ENCODE results near the gene FCRLA. TPM values are rescaled to one million over a fixed set of nuclear protein-coding genes. Genes with fewer than 3 reads are reported as not detected.

The FCRLA gene
- total RNA-seq, 1 experiment from 2014 or later: not detected

DNA sequence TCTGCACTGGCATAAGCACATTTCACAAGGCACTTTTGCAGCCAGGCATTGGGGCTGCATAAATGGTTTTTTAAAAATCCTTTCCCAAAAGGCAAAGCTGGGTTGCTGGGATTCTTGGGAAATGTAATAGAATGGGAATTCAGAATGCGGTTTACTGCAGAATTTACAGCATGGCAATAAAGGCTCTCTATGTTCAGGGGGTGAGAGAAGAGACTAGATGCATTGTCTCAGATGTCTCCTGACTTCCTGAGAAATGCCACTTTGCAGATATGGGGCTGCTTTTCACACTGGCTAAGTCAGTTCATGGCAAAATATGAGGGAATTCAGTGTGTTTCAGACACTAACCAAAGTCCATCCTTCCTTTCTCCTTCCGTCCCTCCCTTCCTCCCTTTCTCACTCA lies 30.6 kb upstream of the FCRLA start:
- intact Hi-C loops (cut with micrococcal nuclease): no loop called here
- no peak for DNase-seq
- POLR2A ChIA-PET (ENCODE audit: unreplicated experiment): no interaction called here

DNA sequence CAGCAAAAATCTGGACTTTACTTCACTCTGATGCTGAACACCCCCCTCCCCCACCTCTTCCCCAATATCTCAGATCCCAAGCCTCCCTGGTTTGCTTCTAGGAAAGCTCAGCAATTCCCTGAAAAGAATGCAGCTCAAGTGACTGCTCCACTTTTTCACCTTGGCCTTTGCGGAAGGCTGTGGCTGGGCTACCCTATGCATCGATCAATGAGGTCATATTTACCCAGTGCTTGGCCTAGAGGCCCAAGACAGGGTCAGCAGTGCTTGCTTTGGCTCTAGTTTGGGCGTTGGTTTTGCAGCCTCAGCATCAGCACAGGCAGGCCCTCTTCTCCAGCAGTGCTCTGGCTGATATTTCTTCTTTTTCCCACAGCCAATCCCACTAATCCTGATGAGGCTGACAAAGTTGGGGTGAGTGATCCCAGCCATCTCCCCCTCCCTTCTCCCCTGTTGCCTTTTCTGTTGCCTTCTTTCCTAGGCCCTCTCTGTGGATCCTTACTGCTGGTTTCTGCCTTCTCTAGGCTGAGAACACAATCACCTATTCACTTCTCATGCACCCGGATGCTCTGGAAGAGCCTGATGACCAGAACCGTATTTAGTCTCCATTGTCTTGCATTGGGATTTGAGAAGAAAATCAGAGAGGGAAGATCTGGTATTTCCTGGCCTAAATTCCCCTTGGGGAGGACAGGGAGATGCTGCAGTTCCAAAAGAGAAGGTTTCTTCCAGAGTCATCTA lies 29.9 kb upstream of the FCRLA start:
- no peak overlapping the region for H3K9ac ChIP-seq (ENCODE audit: low read length)
- POLR2A ChIA-PET (ENCODE audit: unreplicated experiment): no interaction called here
- H3K9me2 ChIP-seq (replicated peaks; ENCODE audit: low read length): no peaks in the 10 kb centered on the region
- no peak for ATAC-seq
- BruUV-seq (replicated peaks): no TSS peak
- no peaks in the 10 kb centered on the region for H3F3A ChIP-seq (ENCODE audit: low read length, unreplicated experiment)
- H2AFZ ChIP-seq (ENCODE audit: low read length): no peak overlapping the region
- no peaks in the 10 kb centered on the region for H3K9me3 ChIP-seq (ENCODE audit: low read length)
- no peak overlapping the region for H3K27ac ChIP-seq (ENCODE audit: low read length)
- TF ChIP-seq EZH2 (IDR thresholded peaks at IDR 0.05; ENCODE audit: low read length, unreplicated experiment): no peak
- TF ChIP-seq, protein P1, sequence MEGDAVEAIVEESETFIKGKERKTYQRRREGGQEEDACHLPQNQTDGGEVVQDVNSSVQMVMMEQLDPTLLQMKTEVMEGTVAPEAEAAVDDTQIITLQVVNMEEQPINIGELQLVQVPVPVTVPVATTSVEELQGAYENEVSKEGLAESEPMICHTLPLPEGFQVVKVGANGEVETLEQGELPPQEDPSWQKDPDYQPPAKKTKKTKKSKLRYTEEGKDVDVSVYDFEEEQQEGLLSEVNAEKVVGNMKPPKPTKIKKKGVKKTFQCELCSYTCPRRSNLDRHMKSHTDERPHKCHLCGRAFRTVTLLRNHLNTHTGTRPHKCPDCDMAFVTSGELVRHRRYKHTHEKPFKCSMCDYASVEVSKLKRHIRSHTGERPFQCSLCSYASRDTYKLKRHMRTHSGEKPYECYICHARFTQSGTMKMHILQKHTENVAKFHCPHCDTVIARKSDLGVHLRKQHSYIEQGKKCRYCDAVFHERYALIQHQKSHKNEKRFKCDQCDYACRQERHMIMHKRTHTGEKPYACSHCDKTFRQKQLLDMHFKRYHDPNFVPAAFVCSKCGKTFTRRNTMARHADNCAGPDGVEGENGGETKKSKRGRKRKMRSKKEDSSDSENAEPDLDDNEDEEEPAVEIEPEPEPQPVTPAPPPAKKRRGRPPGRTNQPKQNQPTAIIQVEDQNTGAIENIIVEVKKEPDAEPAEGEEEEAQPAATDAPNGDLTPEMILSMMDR (conservative IDR thresholded peaks at IDR 0.05; ENCODE audit: low read depth, low read length): no peak
- intact Hi-C loops (cut with micrococcal nuclease): no loop called here
- H3K27me3 ChIP-seq (ENCODE audit: low read length): no peaks in the 10 kb centered on the region
- CTCF ChIA-PET: no interaction called here
- no peaks in the 10 kb centered on the region for H3K79me2 ChIP-seq (ENCODE audit: low read length)
- H3K4me3 ChIP-seq (ENCODE audit: low read length): no peak overlapping the region
- no peaks in the 10 kb centered on the region for H4K20me1 ChIP-seq (ENCODE audit: low read length)
- H3K4me2 ChIP-seq (ENCODE audit: low read length): no peak overlapping the region
- H3K36me3 ChIP-seq (ENCODE audit: low read depth, low read length): no peaks in the 10 kb centered on the region
- no peak for DNase-seq
- H3K4me1 ChIP-seq (ENCODE audit: insufficient read depth, low read length): no peaks in the 10 kb centered on the region

More for the DNA sequence above, 30.6 kb upstream of the FCRLA start:
- Histone ChIP-seq H3K4me3 (ENCODE audit: low read length) (no peak overlapping the region), H3K79me2 (ENCODE audit: low read length) (no peaks in the 10 kb centered on the region), H3K36me3 (ENCODE audit: low read depth, low read length) (no peaks in the 10 kb centered on the region), H3K4me2 (ENCODE audit: low read length) (no peak overlapping the region), H3K4me1 (ENCODE audit: insufficient read depth, low read length) (no peaks in the 10 kb centered on the region; the same call in 1 of the 2 replicates), H3F3A (ENCODE audit: low read length, unreplicated experiment) (no peaks in the 10 kb centered on the region), H3K9me2 (replicated peaks; ENCODE audit: low read length) (no peaks in the 10 kb centered on the region), H2AFZ (ENCODE audit: low read length) (no peak overlapping the region), H3K27me3 (ENCODE audit: low read length) (no peaks in the 10 kb centered on the region), H3K9me3 (ENCODE audit: low read length) (no peaks in the 10 kb centered on the region), H3K27ac (ENCODE audit: low read length) (no peak overlapping the region), H4K20me1 (ENCODE audit: low read length) (no peaks in the 10 kb centered on the region), H3K9ac (ENCODE audit: low read length) (no peak overlapping the region)
- no TSS peak for BruUV-seq (replicated peaks)
- TF ChIP-seq EZH2phosphoT487 (IDR thresholded peaks at IDR 0.05; ENCODE audit: borderline replicate concordance, low read length): no peak
- TF ChIP-seq EZH2 (IDR thresholded peaks at IDR 0.05; ENCODE audit: low read length, unreplicated experiment): no peak
- TF ChIP-seq, protein P1 (conservative IDR thresholded peaks at IDR 0.05; ENCODE audit: low read depth, low read length): no peak
- CTCF ChIA-PET: no interaction called here
- ATAC-seq: no peak

DNA sequence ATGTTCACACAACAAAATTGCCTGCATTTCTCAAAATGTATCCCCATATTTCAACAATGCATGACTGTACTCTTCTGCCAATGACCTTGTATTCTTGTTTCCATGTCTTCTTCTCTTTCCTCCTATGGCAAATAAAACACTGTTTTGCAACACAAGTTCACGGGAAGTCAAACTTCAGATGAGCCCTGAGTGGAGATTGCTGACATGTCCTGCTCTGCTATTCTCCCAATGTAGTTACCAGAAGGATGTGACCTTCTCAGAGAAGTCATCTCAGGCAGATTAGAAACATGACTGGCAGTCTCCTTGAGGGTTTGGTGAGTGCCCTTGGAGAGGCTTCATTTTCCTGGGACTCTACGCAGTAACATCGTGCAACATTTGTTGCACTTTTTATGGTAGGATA lies 28.5 kb upstream of the FCRLA start:
- H3F3A ChIP-seq (ENCODE audit: low read length, unreplicated experiment): no peaks in the 10 kb centered on the region
- TF ChIP-seq EZH2 (IDR thresholded peaks at IDR 0.05; ENCODE audit: low read length, unreplicated experiment): no peak
- intact Hi-C loops (cut with micrococcal nuclease): no loop called here
- H3K9ac ChIP-seq (ENCODE audit: low read length): no peak overlapping the region
- no peaks in the 10 kb centered on the region for H3K79me2 ChIP-seq (ENCODE audit: low read length)
- H2AFZ ChIP-seq (ENCODE audit: low read length): no peak overlapping the region
- no peaks in the 10 kb centered on the region for H3K9me2 ChIP-seq (replicated peaks; ENCODE audit: low read length)
- H3K9me3 ChIP-seq (ENCODE audit: low read length): no peaks in the 10 kb centered on the region
- POLR2A ChIA-PET (ENCODE audit: unreplicated experiment): no interaction called here
- ATAC-seq (no peak), DNase-seq (no peak)
- no peaks in the 10 kb centered on the region for H4K20me1 ChIP-seq (ENCODE audit: low read length)
- BruUV-seq (replicated peaks): no TSS peak
- no peak overlapping the region for H3K27ac ChIP-seq (ENCODE audit: low read length)
- CTCF ChIA-PET: no interaction called here
- no peaks in the 10 kb centered on the region for H3K4me1 ChIP-seq (ENCODE audit: insufficient read depth, low read length)
- no peak overlapping the region for H3K4me2 ChIP-seq (ENCODE audit: low read length)
- H3K4me3 ChIP-seq (ENCODE audit: low read length): no peak overlapping the region
- no peaks in the 10 kb centered on the region for H3K27me3 ChIP-seq (ENCODE audit: low read length)
- H3K36me3 ChIP-seq (ENCODE audit: low read depth, low read length): no peaks in the 10 kb centered on the region
